ENCODE measurements around the gene CFAP74. TPM values are rescaled to one million over a fixed set of nuclear protein-coding genes. Genes with fewer than 3 reads are reported as not detected.

Gene CFAP74
- total RNA-seq, 2 experiments from 2014 or later = not detected

DNA sequence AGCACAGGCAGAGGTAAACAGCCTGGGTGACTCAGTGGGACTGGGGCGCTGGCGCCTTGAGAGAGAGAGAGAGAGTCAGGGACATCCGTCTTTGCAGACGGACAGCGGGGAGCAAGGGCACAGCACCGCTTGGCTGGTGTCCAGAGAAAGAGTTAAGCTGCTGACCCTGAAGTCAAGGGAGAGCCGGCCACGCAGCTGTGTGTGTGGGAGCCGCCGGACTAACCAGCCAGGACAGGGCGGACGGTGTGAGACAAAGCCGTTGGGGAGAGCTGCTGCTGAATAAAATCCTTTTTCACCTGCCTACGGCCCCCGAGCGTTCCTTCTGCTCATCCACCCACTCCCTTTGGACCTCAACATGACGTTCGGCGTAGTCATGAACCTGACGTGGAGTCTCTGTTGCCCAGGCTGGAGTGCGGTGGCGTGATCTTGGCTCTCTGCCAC lies 14.5 kb downstream of the CFAP74 start:
- Mint-ChIP-seq H3K27ac (no peak overlapping the region), H3K36me3 (ENCODE audit: low read depth) (no peaks in the 10 kb centered on the region), H3K4me1 (ENCODE audit: low read depth) (peaks cover 9% of the 10 kb centered on the region), H3K4me3 (no peak overlapping the region), H3K9me3 (no peaks in the 10 kb centered on the region), H3K27me3 (peaks cover 20% of the 10 kb centered on the region)
- TF ChIP-seq, protein P1, sequence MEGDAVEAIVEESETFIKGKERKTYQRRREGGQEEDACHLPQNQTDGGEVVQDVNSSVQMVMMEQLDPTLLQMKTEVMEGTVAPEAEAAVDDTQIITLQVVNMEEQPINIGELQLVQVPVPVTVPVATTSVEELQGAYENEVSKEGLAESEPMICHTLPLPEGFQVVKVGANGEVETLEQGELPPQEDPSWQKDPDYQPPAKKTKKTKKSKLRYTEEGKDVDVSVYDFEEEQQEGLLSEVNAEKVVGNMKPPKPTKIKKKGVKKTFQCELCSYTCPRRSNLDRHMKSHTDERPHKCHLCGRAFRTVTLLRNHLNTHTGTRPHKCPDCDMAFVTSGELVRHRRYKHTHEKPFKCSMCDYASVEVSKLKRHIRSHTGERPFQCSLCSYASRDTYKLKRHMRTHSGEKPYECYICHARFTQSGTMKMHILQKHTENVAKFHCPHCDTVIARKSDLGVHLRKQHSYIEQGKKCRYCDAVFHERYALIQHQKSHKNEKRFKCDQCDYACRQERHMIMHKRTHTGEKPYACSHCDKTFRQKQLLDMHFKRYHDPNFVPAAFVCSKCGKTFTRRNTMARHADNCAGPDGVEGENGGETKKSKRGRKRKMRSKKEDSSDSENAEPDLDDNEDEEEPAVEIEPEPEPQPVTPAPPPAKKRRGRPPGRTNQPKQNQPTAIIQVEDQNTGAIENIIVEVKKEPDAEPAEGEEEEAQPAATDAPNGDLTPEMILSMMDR (IDR thresholded peaks at IDR 0.05) = no peak
- intact Hi-C loops (cut with DNase I, micrococcal nuclease) = no loop called here
- H3K36me3 ChIP-seq (ENCODE audit: insufficient read depth, low read length) = no peaks in the 10 kb centered on the region
- no peak overlapping the region for H3K27ac ChIP-seq (ENCODE audit: low read depth in 1 of 2, low read length in 2 of 2)
- peaks cover 0 to 5% of the 10 kb centered on the region in 2 experiments for H3K9me3 ChIP-seq (ENCODE audit: control insufficient read depth in 1 of 2, insufficient read depth in 1 of 2, low read length in 2 of 2)
- CTCF ChIA-PET = interaction anchor here (1.5 kb wide), 1 partner anchor 56 kb away, joined by 3 read pairs; no protein-coding TSS in a partner anchor
- H3K27me3 ChIP-seq (ENCODE audit: control insufficient read depth in 1 of 2, insufficient read depth in 2 of 2, low read length in 2 of 2) = peaks cover 11% of the 10 kb centered on the region in 2 experiments
- POLR2A ChIA-PET = no interaction called here
- DNase-seq = no peak
- no peak for ATAC-seq (ENCODE audit: poor library complexity)
- H3K4me1 ChIP-seq (ENCODE audit: insufficient read depth, low read length) = peaks cover 7% of the 10 kb centered on the region
- no peak overlapping the region for H3K4me3 ChIP-seq (ENCODE audit: low read length)

DNA sequence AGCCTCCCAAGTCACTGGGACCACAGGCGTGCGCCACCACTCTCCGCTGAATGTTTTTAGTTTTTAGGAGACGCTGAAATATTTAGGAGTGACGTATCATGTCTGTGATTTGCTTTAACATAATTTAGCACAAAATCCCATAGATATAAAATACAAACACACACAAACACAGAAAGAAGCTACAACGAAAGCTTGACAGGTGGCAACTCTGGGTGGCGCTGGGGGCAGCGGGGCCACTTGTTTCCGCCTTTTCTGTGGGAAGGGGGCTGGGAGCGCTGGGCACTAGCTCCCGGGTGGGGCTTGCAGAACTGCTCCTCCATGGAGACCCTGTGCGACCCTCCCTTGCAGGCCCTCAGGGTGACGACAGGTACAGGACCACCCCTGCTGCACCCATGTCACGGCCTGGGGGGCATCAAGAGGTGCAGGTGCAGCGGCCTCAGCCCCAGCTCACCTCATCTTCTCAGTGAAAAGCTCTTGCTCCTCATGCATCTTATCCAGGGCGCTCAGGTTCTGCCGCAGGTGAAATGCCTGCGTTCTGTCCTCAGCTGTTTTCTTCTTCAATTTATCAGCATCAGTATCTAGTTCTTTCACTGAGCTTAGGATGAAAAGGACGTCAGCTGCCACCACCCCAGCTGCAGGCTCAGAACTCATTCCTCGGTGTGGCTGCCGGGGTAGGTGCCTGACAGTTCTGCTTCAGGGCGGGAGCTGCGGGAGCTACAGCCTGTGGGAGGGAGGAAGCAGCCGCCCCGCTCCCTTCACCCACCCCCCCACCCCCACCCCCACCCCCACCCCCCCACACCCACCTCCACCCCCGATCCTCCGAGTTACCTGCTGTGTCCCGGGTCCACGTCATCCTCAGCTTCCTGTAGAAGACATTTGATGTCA lies 15.3 kb downstream of the CFAP74 start:
- peak in 1 of 14 experiments; percentile 7 for DNase-seq
- H3K36me3 ChIP-seq (ENCODE audit: insufficient read depth, low read length) = no peaks in the 10 kb centered on the region
- H3K9me3 ChIP-seq (ENCODE audit: control insufficient read depth in 1 of 2, insufficient read depth in 1 of 2, low read length in 2 of 2) = peaks cover 0 to 5% of the 10 kb centered on the region in 2 experiments
- Mint-ChIP-seq H3K27me3 (peaks cover 20% of the 10 kb centered on the region), H3K36me3 (ENCODE audit: low read depth) (no peaks in the 10 kb centered on the region), H3K4me1 (ENCODE audit: low read depth) (peaks cover 9% of the 10 kb centered on the region), H3K9me3 (no peaks in the 10 kb centered on the region), H3K27ac (no peak overlapping the region), H3K4me3 (no peak overlapping the region)
- ChIA-PET CTCF (interaction anchor here (1.5 kb wide), 1 partner anchor 57 kb away, joined by 3 read pairs; no protein-coding TSS in a partner anchor), POLR2A (no interaction called here)
- peak; percentile 43 for ATAC-seq (ENCODE audit: poor library complexity)
- H3K27me3 ChIP-seq (ENCODE audit: control insufficient read depth in 1 of 2, insufficient read depth in 2 of 2, low read length in 2 of 2) = peaks cover 11% of the 10 kb centered on the region in 2 experiments
- H3K27ac ChIP-seq (ENCODE audit: low read depth in 1 of 2, low read length in 2 of 2) = no peak overlapping the region
- TF ChIP-seq, protein P1 (IDR thresholded peaks at IDR 0.05) = no peak
- H3K4me3 ChIP-seq (ENCODE audit: low read length) = no peak overlapping the region
- intact Hi-C loops (cut with DNase I, micrococcal nuclease) = no loop called here
- H3K4me1 ChIP-seq (ENCODE audit: insufficient read depth, low read length) = peaks cover 7% of the 10 kb centered on the region

DNA sequence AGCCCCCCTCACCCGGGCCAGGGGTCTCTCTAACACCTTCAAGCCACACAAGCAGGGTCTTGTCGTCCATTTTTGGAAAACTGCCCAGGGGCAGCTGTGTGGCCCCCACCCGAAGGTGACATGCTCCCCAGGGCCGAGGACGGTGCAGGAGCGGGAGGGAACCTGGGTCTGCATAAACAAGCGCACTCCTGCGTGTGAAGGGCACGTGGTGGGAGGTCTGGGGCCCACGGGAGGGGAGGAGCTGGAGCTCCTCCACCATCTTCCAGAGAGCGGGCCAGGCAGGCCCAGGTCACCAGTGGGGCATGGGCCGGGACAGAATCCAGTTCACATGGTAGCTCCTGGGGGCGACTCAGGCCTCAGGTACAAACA lies 16.5 kb downstream of the CFAP74 start:
- peaks cover 11% of the 10 kb centered on the region in 2 experiments for H3K27me3 ChIP-seq (ENCODE audit: control insufficient read depth in 1 of 2, insufficient read depth in 2 of 2, low read length in 2 of 2)
- ATAC-seq (ENCODE audit: poor library complexity) (no peak), DNase-seq (no peak)
- H3K36me3 ChIP-seq (ENCODE audit: insufficient read depth, low read length) = no peaks in the 10 kb centered on the region
- Mint-ChIP-seq H3K27ac (no peak overlapping the region), H3K27me3 (peaks cover 20% of the 10 kb centered on the region), H3K4me3 (no peak overlapping the region), H3K9me3 (no peaks in the 10 kb centered on the region), H3K4me1 (ENCODE audit: low read depth) (peaks cover 9% of the 10 kb centered on the region), H3K36me3 (ENCODE audit: low read depth) (no peaks in the 10 kb centered on the region)
- H3K4me1 ChIP-seq (ENCODE audit: insufficient read depth, low read length) = peaks cover 7% of the 10 kb centered on the region
- no peak overlapping the region for H3K27ac ChIP-seq (ENCODE audit: low read depth in 1 of 2, low read length in 2 of 2)
- peaks cover 0 to 10% of the 10 kb centered on the region in 2 experiments for H3K9me3 ChIP-seq (ENCODE audit: control insufficient read depth in 1 of 2, insufficient read depth in 1 of 2, low read length in 2 of 2)
- H3K4me3 ChIP-seq (ENCODE audit: low read length) = no peak overlapping the region
- TF ChIP-seq, protein P1 (IDR thresholded peaks at IDR 0.05) = no peak
- ChIA-PET POLR2A (no interaction called here), CTCF (no interaction called here)
- intact Hi-C loops (cut with DNase I, micrococcal nuclease) = no loop called here
